Spleen (tissue), 11 donors: Measurements from ENCODE around the gene FLT3LG. TPM values are rescaled to one million over a fixed set of nuclear protein-coding genes. Genes with fewer than 3 reads are reported as not detected.

Source experiments
- DNase-seq: peaks from one replicate; pipeline ENCODE4 v3.0.0-alpha.2; 2020
- H3K27ac ChIP-seq, 8 donors: fragments of 200-600 bp; sonication (generic) in 7 of 8; 1 replicate in 4 of 8; 2 replicates in 4 of 8; pipeline versions ENCODE4 v1.5.0 to v1.8.0; 2016 to 2021; ENCODE audit warnings: inconsistent platforms in 4 of 8, mild to moderate bottlenecking in 4 of 8, moderate library complexity in 1 of 8
- H3K27me3 ChIP-seq, 7 donors: fragments of 200-600 bp; sonication (generic) in 6 of 7; replicated peaks in 1 of 7; 1 replicate in 4 of 7; 2 replicates in 3 of 7; pipeline versions ENCODE4 v1.5.0 to v1.8.0; 2016 to 2021; ENCODE audit warnings: inconsistent platforms in 3 of 7, mild to moderate bottlenecking in 1 of 7
- H3K36me3 ChIP-seq, 6 donors: fragments of 200-600 bp; sonication (generic) in 5 of 6; 1 replicate in 4 of 6; 2 replicates in 2 of 6; pipeline versions ENCODE4 v1.5.0 to v1.8.0; 2016 to 2021; ENCODE audit warnings: inconsistent platforms in 2 of 6
- H3K4me1 ChIP-seq, 6 donors: fragments of 200-600 bp; sonication (generic) in 5 of 6; 1 replicate in 3 of 6; 2 replicates in 3 of 6; pipeline versions ENCODE4 v1.5.0 to v1.8.0; 2016 to 2021; ENCODE audit warnings: inconsistent platforms in 3 of 6
- H3K4me3 ChIP-seq, 8 donors: fragments of 200-600 bp; sonication (generic) in 7 of 8; 1 replicate in 4 of 8; 2 replicates in 4 of 8; pipeline versions ENCODE4 v1.5.0 to v1.8.0; 2016 to 2021; ENCODE audit warnings: inconsistent platforms in 4 of 8, mild to moderate bottlenecking in 4 of 8, moderate library complexity in 2 of 8
- H3K9me3 ChIP-seq, 8 donors: fragments of 200-600 bp; sonication (generic) in 7 of 8; 1 replicate in 4 of 8; 2 replicates in 4 of 8; pipeline versions ENCODE4 v1.5.0 to v1.8.0; 2016 to 2021; ENCODE audit warnings: inconsistent platforms in 4 of 8
- CTCF ChIP-seq, 11 experiments: fragments of 200-600 bp in 7 of 11; fragments of 450-650 bp in 4 of 11; sonication (generic) in 4 of 11; IDR thresholded peaks in 8 of 11; conservative IDR thresholded peaks in 3 of 11; 1 replicate in 7 of 11; 2 replicates in 4 of 11; pipeline versions ENCODE4 v1.4.0 to v1.8.0; 2016 to 2021; ENCODE audit warnings: antibody characterized with exemption in 11 of 11, inconsistent platforms in 4 of 11, mild to moderate bottlenecking in 1 of 11
- POLR2A ChIP-seq, 3 donors: fragments of 450-650 bp; IDR thresholded peaks; one replicate each; pipeline ENCODE4 v1.5.1; 2017; ENCODE audit warnings: antibody characterized with exemption in 3 of 3, mild to moderate bottlenecking in 1 of 3
- POLR2AphosphoS5 ChIP-seq, 3 donors: sonication (generic); formaldehyde crosslinking; IDR thresholded peaks; one replicate each; pipeline ENCODE4 v1.5.1; 2017; ENCODE audit warnings: antibody characterized with exemption in 3 of 3
- WGBS, 5 donors: extraction: QIAGEN DNeasy Blood & Tissue Kit in 3 of 5; methylation state at CpG; one replicate each; pipeline versions ENCODE4 v1.1.5 to v1.1.7; 2013 to 2018; 5-methylcytosine and 5-hydroxymethylcytosine counted together
- intact Hi-C: fragments of 100-400 bp; cut with DNase I; formaldehyde crosslinking; loops from one replicate; pipeline ENCODE4 v1.15.0; 2023; ENCODE audit warnings: low total_unique reads
- polyA plus RNA-seq, 3 donors: library from polyadenylated mRNA; stranded (reverse); fragments of 200-250 nt; gene quantifications; one replicate each; pipeline ENCODE4 v1.2.1, GENCODE V29; 2013
- total RNA-seq, 7 donors: library from RNA; depleted of rRNA in 3 of 7; stranded (reverse); fragments of >200 nt in 3 of 7; fragmentation: NEBNext Ultra II Directional in 4 of 7; extraction: Animal tissue kit (Norgen Biotek cat#: 25700) in 4 of 7; gene quantifications; one replicate each; pipeline versions ENCODE4 v1.1.0 to v1.2.1, GENCODE V29; 2016 to 2021
- donor health status: healthy with polysubstance abuse.
- donor health status: DM: no; HTN: no; CAD: no; lungs with moderate emphysema.
- donor health status: DM: no; HTN: no; CAD: no.
- donor health status: Bipolar disorder and iron deficiency.
- donor health status: healthy.
- donor health status: DM: no; HTN: no; CAD: no.
- donor health status: DM: yes; HTN: yes; CAD: no.

Gene FLT3LG
- total and polyA plus RNA-seq, 10 donors, result 11.2 to 32.8 (median 22.0) TPM

- WGBS, 5 donors, result 72 to 87% (median 85%) methylated on average over 23 to 27 of the region's 27 CpGs
- H3K4me1 ChIP-seq, result peaks cover 21 to 74% (median 58%) of the 10 kb centered on the region in 6 donors
- DNase-seq, result no peak
- no peaks in the 10 kb centered on the region for H3K9me3 ChIP-seq
- H3K4me3 ChIP-seq, result peak overlapping the region in 6 of 8 donors; percentile 76 to 96 (median 88)
- intact Hi-C loops, result no loop called here
- TF ChIP-seq POLR2A (IDR thresholded peaks at IDR 0.05) (no peak), POLR2AphosphoS5 (IDR thresholded peaks at IDR 0.05) (peak; percentile 7 to 76 (median 63)), CTCF (IDR thresholded peaks at IDR 0.05 in 8 of 11, conservative IDR thresholded peaks at IDR 0.05 in 3 of 11) (no peak)
- H3K27ac ChIP-seq, result peak overlapping the region in 6 of 8 donors; percentile 40 to 96 (median 93)
- peaks cover 2 to 60% (median 42%) of the 10 kb centered on the region in 6 donors for H3K36me3 ChIP-seq
- no peaks in the 10 kb centered on the region for H3K27me3 ChIP-seq
Measured at GRCh38 chr19:49490287-49491029, 16.4 kb downstream of the FLT3LG start.

GRCh38 chr19:49491030-49491803, 17.2 kb downstream of the FLT3LG start:
- H3K27me3 ChIP-seq, result no peaks in the 10 kb centered on the region
- no peaks in the 10 kb centered on the region for H3K9me3 ChIP-seq
- WGBS, 5 donors, result 75 to 88% (median 86%) methylated on average over 15 to 17 of the region's 17 CpGs
- H3K4me3 ChIP-seq, result no peak overlapping the region
- TF ChIP-seq POLR2A (IDR thresholded peaks at IDR 0.05) (no peak), POLR2AphosphoS5 (IDR thresholded peaks at IDR 0.05) (no peak), CTCF (IDR thresholded peaks at IDR 0.05 in 8 of 11, conservative IDR thresholded peaks at IDR 0.05 in 3 of 11) (no peak)
- H3K4me1 ChIP-seq, result peaks cover 21 to 77% (median 62%) of the 10 kb centered on the region in 6 donors
- no peak for DNase-seq
- H3K36me3 ChIP-seq, result peaks cover 2 to 52% (median 42%) of the 10 kb centered on the region in 6 donors
- intact Hi-C loops, result no loop called here
- H3K27ac ChIP-seq, result peak overlapping the region in 3 of 8 donors; percentile 92 to 96 (median 92)

- TF ChIP-seq POLR2AphosphoS5 (IDR thresholded peaks at IDR 0.05) (peak in 1 of 3 donors; percentile 45), CTCF (IDR thresholded peaks at IDR 0.05 in 8 of 11, conservative IDR thresholded peaks at IDR 0.05 in 3 of 11) (no peak)
- peak overlapping the region in 1 of 8 donors; percentile 52 for H3K27ac ChIP-seq
- 72 to 83% (median 77%) methylated on average over 7 of the region's 7 CpGs for WGBS, 5 donors
Measured at GRCh38 chr19:49491804-49492572, 18.0 kb downstream of the FLT3LG start.

More at GRCh38 chr19:49491804-49492572, 18.0 kb downstream of the FLT3LG start:
- Histone ChIP-seq H3K4me1 (peaks cover 21 to 72% (median 58%) of the 10 kb centered on the region in 6 donors), H3K36me3 (peaks cover 2 to 51% (median 42%) of the 10 kb centered on the region in 6 donors), H3K4me3 (no peak overlapping the region), H3K27me3 (no peaks in the 10 kb centered on the region), H3K9me3 (no peaks in the 10 kb centered on the region)
- intact Hi-C loops, result no loop called here
- no peak for DNase-seq
